Measurements from ENCODE around the gene PIAS3.

The PIAS3 gene

DNA sequence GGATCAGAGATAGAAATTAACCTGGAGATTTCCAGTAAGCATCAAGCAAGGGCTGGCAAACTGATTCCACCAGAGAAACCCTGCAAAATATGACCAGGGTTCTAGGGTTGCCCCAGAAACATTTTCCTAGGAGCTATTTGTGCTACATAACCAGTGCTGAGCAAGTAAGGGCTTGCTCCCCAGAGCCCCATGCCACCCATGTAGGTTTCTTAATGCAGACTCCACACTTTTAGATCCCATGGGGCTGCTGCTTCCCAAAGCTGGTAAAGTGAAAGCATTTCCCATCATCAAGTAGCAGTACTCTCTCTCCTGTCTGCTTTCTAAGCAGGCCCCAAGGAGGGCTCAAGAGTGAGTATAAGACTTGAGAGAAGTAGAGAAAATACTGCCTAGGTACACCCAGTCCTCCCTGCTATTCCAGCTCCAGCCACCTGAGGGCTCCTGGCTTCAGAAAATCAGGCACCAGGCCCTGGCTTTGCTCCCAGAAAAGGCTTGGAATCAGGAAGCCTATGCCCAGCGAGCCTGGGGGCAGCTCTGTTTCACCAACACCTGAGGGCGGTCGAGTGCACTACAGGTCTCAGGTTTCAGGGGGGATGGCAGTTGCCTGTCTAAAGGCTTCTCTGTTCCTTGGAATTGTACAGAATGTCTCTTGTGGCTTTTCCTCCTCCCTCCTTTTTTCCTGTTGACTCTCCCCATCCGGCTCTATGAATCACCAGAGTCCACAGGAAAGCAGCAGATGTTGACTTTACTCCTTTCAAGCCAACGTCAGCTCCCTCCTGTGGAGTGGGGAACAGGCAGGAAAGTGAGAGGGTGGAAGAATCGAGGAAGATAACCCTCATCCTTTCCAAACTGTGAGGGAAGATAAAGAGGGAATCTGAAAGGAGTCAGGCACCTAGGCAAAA lies 33.0 kb upstream of the PIAS3 start (continued):
- TF ChIP-seq ZNF140 (tag by site-specific recombination; IDR thresholded peaks at IDR 0.05) (no peak), ZNF600 (tag by site-specific recombination; IDR thresholded peaks at IDR 0.05) (peak; percentile 75), HOXA7 (CRISPR knock-in tag; IDR thresholded peaks at IDR 0.05; ENCODE audit: borderline replicate concordance) (no peak), ZNF501 (tag by site-specific recombination; IDR thresholded peaks at IDR 0.05) (peak; percentile 74; the same call in 1 of the 2 replicates), ZNF24 (tag by site-specific recombination; IDR thresholded peaks at IDR 0.05) (peak; percentile 96), ZNF433 (tag by site-specific recombination; IDR thresholded peaks at IDR 0.05; ENCODE audit: low read depth) (no peak), ZNF157 (tag by site-specific recombination; IDR thresholded peaks at IDR 0.05) (no peak), PRDM1 (tag by site-specific recombination; IDR thresholded peaks at IDR 0.05) (peak; percentile 92), ZNF335 (tag by site-specific recombination; conservative IDR thresholded peaks at IDR 0.05) (peak; percentile 96), ZNF76 (tag by site-specific recombination; IDR thresholded peaks at IDR 0.05; ENCODE audit: borderline replicate concordance, low read depth) (no peak), ZNF621 (tag by site-specific recombination; IDR thresholded peaks at IDR 0.05) (no peak), SETDB1 (IDR thresholded peaks at IDR 0.05; ENCODE audit: insufficient read length, low read length) (no peak), ZFP3 (tag by site-specific recombination; IDR thresholded peaks at IDR 0.05; ENCODE audit: low read depth) (no peak), ZNF202 (tag by site-specific recombination; IDR thresholded peaks at IDR 0.05; ENCODE audit: borderline replicate concordance) (no peak), RBAK (tag by site-specific recombination; IDR thresholded peaks at IDR 0.05) (no peak), ZNF350 (tag by site-specific recombination; IDR thresholded peaks at IDR 0.05) (no peak)
- TF ChIP-seq, protein P1, sequence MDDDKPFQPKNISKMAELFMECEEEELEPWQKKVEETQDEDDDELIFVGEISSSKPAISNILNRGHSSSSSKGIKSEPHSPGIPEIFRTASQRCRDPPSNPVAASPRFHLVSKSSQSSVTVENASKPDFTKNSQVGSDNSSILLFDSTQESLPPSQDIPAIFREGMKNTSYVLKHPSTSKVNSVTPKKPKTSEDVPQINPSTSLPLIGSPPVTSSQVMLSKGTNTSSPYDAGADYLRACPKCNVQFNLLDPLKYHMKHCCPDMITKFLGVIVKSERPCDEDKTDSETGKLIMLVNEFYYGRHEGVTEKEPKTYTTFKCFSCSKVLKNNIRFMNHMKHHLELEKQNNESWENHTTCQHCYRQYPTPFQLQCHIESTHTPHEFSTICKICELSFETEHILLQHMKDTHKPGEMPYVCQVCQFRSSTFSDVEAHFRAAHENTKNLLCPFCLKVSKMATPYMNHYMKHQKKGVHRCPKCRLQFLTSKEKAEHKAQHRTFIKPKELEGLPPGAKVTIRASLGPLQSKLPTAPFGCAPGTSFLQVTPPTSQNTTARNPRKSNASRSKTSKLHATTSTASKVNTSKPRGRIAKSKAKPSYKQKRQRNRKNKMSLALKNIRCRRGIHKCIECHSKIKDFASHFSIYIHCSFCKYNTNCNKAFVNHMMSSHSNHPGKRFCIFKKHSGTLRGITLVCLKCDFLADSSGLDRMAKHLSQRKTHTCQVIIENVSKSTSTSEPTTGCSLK (tag by site-specific recombination; IDR thresholded peaks at IDR 0.05): no peak
- TF ChIP-seq, protein P2, sequence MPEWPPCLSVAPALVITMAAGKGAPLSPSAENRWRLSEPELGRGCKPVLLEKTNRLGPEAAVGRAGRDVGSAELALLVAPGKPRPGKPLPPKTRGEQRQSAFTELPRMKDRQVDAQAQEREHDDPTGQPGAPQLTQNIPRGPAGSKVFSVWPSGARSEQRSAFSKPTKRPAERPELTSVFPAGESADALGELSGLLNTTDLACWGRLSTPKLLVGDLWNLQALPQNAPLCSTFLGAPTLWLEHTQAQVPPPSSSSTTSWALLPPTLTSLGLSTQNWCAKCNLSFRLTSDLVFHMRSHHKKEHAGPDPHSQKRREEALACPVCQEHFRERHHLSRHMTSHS (tag by site-specific recombination; IDR thresholded peaks at IDR 0.05): no peak
- TF ChIP-seq, protein P3, sequence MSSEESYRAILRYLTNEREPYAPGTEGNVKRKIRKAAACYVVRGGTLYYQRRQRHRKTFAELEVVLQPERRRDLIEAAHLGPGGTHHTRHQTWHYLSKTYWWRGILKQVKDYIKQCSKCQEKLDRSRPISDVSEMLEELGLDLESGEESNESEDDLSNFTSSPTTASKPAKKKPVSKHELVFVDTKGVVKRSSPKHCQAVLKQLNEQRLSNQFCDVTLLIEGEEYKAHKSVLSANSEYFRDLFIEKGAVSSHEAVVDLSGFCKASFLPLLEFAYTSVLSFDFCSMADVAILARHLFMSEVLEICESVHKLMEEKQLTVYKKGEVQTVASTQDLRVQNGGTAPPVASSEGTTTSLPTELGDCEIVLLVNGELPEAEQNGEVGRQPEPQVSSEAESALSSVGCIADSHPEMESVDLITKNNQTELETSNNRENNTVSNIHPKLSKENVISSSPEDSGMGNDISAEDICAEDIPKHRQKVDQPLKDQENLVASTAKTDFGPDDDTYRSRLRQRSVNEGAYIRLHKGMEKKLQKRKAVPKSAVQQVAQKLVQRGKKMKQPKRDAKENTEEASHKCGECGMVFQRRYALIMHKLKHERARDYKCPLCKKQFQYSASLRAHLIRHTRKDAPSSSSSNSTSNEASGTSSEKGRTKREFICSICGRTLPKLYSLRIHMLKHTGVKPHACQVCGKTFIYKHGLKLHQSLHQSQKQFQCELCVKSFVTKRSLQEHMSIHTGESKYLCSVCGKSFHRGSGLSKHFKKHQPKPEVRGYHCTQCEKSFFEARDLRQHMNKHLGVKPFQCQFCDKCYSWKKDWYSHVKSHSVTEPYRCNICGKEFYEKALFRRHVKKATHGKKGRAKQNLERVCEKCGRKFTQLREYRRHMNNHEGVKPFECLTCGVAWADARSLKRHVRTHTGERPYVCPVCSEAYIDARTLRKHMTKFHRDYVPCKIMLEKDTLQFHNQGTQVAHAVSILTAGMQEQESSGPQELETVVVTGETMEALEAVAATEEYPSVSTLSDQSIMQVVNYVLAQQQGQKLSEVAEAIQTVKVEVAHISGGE (tag by site-specific recombination; conservative IDR thresholded peaks at IDR 0.05; ENCODE audit: low read depth): no peak
- TF ChIP-seq, protein P4, sequence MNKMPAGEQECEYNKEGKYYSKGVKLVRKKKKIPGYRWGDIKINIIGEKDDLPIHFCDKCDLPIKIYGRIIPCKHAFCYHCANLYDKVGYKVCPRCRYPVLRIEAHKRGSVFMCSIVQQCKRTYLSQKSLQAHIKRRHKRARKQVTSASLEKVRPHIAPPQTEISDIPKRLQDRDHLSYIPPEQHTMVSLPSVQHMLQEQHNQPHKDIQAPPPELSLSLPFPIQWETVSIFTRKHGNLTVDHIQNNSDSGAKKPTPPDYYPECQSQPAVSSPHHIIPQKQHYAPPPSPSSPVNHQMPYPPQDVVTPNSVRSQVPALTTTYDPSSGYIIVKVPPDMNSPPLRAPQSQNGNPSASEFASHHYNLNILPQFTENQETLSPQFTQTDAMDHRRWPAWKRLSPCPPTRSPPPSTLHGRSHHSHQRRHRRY (tag by site-specific recombination; IDR thresholded peaks at IDR 0.05): no peak
- TF ChIP-seq, protein P5, sequence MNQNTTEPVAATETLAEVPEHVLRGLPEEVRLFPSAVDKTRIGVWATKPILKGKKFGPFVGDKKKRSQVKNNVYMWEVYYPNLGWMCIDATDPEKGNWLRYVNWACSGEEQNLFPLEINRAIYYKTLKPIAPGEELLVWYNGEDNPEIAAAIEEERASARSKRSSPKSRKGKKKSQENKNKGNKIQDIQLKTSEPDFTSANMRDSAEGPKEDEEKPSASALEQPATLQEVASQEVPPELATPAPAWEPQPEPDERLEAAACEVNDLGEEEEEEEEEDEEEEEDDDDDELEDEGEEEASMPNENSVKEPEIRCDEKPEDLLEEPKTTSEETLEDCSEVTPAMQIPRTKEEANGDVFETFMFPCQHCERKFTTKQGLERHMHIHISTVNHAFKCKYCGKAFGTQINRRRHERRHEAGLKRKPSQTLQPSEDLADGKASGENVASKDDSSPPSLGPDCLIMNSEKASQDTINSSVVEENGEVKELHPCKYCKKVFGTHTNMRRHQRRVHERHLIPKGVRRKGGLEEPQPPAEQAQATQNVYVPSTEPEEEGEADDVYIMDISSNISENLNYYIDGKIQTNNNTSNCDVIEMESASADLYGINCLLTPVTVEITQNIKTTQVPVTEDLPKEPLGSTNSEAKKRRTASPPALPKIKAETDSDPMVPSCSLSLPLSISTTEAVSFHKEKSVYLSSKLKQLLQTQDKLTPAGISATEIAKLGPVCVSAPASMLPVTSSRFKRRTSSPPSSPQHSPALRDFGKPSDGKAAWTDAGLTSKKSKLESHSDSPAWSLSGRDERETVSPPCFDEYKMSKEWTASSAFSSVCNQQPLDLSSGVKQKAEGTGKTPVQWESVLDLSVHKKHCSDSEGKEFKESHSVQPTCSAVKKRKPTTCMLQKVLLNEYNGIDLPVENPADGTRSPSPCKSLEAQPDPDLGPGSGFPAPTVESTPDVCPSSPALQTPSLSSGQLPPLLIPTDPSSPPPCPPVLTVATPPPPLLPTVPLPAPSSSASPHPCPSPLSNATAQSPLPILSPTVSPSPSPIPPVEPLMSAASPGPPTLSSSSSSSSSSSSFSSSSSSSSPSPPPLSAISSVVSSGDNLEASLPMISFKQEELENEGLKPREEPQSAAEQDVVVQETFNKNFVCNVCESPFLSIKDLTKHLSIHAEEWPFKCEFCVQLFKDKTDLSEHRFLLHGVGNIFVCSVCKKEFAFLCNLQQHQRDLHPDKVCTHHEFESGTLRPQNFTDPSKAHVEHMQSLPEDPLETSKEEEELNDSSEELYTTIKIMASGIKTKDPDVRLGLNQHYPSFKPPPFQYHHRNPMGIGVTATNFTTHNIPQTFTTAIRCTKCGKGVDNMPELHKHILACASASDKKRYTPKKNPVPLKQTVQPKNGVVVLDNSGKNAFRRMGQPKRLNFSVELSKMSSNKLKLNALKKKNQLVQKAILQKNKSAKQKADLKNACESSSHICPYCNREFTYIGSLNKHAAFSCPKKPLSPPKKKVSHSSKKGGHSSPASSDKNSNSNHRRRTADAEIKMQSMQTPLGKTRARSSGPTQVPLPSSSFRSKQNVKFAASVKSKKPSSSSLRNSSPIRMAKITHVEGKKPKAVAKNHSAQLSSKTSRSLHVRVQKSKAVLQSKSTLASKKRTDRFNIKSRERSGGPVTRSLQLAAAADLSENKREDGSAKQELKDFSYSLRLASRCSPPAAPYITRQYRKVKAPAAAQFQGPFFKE (tag by site-specific recombination; IDR thresholded peaks at IDR 0.05; ENCODE audit: borderline replicate concordance): no peak
- TF ChIP-seq, protein P6, sequence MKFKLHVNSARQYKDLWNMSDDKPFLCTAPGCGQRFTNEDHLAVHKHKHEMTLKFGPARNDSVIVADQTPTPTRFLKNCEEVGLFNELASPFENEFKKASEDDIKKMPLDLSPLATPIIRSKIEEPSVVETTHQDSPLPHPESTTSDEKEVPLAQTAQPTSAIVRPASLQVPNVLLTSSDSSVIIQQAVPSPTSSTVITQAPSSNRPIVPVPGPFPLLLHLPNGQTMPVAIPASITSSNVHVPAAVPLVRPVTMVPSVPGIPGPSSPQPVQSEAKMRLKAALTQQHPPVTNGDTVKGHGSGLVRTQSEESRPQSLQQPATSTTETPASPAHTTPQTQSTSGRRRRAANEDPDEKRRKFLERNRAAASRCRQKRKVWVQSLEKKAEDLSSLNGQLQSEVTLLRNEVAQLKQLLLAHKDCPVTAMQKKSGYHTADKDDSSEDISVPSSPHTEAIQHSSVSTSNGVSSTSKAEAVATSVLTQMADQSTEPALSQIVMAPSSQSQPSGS (tag by site-specific recombination; IDR thresholded peaks at IDR 0.05; ENCODE audit: low read depth): no peak

Measured in HEK293 (cell line).